Measurements from ENCODE around the gene TTC6. TPM values are rescaled to one million over a fixed set of nuclear protein-coding genes. Genes with fewer than 3 reads are reported as not detected.
A peak's percentile ranks its signal among the peaks of the same experiment; 100 is the strongest.

The TTC6 gene
- 1 to 10 TPM; 3.2 to 7.1 TPM for total RNA-seq
- 10 to 100 TPM in 5 of 6 donors, 1 to 10 TPM in 1; 9.1 to 16.7 (median 14.6) TPM for polyA plus RNA-seq (ENCODE audit: insufficient read length in 6 of 6)
- long read RNA-seq, donor 1, partial matches to known transcripts: 0 of 2 reads
- long read RNA-seq, donor 1, other reads (novel, unspliced or antisense): 0 of 2 reads
- long read RNA-seq, donor 2, partial matches to known transcripts: 17 of 20 reads
- long read RNA-seq, donor 2, other reads (novel, unspliced or antisense): 0 of 20 reads
- long read RNA-seq, donor 3: 0 reads
- long read RNA-seq, donor 4, partial matches to known transcripts: 0 of 3 reads
- long read RNA-seq, donor 4, other reads (novel, unspliced or antisense): 3 of 3 reads
- long read RNA-seq, donor 5, partial matches to known transcripts: 0 of 3 reads
- long read RNA-seq, donor 5, other reads (novel, unspliced or antisense): 0 of 3 reads
- long read RNA-seq, donor 6: 0 reads
- long read RNA-seq, donor 7: 0 reads
- long read RNA-seq, donor 8, partial matches to known transcripts: 0 of 3 reads
- long read RNA-seq, donor 8, other reads (novel, unspliced or antisense): 0 of 3 reads
- long read RNA-seq, donor 9: 0 reads
- long read RNA-seq, donor 10: 0 reads
- long read RNA-seq, donor 11: 0 reads
- long read RNA-seq, donor 12, partial matches to known transcripts: 0 of 2 reads
- long read RNA-seq, donor 12, other reads (novel, unspliced or antisense): 0 of 2 reads

DNA sequence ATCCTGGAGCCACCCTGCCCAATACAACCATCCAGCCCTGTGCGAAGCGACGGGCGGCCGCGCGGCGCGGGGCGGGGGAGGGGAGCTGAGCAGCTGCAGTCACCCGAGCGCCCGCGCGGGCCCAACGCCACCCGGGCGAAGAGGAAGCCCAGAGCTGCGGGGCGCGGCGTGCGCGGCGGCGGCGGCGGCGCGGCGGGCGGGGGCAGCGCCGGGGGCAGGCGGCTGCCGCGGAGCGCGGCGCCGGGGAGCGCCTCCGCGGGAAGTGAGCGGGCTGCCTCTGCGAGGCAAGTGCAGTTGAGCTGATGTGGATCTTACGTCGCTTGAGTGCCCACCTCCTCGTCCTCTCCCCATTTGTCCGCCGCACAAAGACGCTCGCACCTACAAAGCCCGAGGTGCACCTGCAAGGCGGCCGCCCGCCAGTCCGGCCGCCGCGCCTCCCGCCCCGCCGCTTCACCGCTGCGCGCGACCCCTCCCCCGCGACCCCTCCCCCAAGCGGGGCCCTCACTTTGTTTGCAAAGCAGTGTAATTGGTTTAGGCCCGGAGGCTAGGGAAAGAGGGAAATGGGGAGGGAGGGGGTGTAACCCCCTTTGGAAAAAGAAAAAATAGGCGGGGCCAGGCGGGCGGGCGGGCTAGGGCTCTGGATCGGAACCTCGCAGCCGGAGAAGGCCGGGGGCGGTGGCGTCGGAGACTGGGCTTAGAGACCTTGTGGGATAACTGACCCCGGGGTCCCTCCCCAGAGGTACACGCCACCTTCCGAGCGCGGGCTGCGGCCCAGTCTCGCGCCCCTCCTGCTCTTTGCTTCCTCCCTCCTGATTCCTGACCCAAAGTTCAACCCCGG, at the start of gene TTC6, which contains the start of gene FOXA1:
TSS of gene TTC6 (plus strand) at position 659 of the 838 bp plus-strand sequence. CDS start 26,436 bp downstream, outside the sequence.
TSS of gene FOXA1 (minus strand) at position 279 of the 838 bp plus-strand sequence. CDS start at position 2, 277 bp downstream.
- no peak for TF ChIP-seq CTCF (IDR thresholded peaks at IDR 0.05)
- no peaks in the 10 kb centered on the region for H3K36me3 ChIP-seq
- H3K4me1 ChIP-seq: peaks cover 0 to 34% of the 10 kb centered on the region in 2 donors
- H3K4me3 ChIP-seq: peak within 1 kb of the TSS; percentile 38 to 43
- no peaks in the 10 kb centered on the region for H3K9me3 ChIP-seq
- peaks cover 90 to 100% of the 10 kb centered on the region in 2 donors for H3K27me3 ChIP-seq
- peak within 1 kb of the TSS; percentile 80 to 91 for H3K27ac ChIP-seq
- intact Hi-C loops (cut with DNase I): loop anchor here in 1 of 2 donors (5.0 kb wide), 1 partner anchor 343 kb away; no protein-coding TSS in a partner anchor
- ATAC-seq: peak; percentile 35
- DNase-seq: peak in 3 of 4 donors; percentile 73 to 84 (median 83)

DNA sequence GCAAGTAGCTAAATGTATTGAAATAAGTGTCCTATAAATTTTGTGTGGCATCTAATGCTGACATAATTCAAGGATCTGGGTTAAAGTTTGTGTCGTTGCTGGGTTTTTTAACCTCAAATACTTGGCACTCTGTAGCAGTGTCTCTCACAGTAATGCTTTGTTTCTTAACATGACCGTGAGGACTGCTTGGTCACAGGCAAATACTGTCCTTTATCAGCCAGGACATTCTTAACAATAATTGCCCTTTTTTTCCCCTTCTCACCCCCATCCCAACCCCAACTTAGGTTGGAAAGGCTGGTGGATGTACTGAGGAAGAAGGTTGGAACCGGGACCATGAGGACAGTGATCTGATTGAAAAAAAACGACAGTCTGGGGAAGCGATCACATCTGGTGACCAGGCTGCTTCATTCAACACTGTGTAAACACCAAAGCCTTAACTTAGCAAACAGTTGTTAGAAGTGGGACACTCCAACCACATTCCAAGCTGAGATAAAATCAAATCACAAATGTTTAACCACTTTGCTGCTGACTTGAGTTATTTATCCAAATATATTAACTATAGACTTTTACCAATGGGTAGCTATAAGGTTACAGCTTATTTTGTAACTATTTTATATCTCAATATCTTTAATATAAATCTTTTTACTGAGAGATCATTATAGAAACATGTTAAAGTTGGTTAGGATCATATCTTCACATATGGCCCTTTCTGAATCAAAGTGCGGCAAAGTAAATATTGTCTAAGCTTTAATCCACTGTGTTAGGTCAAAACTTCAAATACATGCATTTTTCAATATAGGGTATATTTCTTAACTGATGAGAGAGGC, 48.6 kb upstream of the TTC6 start:
- H3K27me3 ChIP-seq: no peaks in the 10 kb centered on the region
- ATAC-seq (peak; percentile 88), DNase-seq (peak in 1 of 4 donors; percentile 7)
- no peaks in the 10 kb centered on the region for H3K9me3 ChIP-seq
- no peak for TF ChIP-seq CTCF (IDR thresholded peaks at IDR 0.05)
- peaks cover 0 to 4% of the 10 kb centered on the region in 2 donors for H3K4me1 ChIP-seq
- intact Hi-C loops (cut with DNase I): no loop called here
- peak overlapping the region in 1 of 2 donors; percentile 10 for H3K27ac ChIP-seq
- H3K36me3 ChIP-seq: no peaks in the 10 kb centered on the region
- no peak overlapping the region for H3K4me3 ChIP-seq

DNA sequence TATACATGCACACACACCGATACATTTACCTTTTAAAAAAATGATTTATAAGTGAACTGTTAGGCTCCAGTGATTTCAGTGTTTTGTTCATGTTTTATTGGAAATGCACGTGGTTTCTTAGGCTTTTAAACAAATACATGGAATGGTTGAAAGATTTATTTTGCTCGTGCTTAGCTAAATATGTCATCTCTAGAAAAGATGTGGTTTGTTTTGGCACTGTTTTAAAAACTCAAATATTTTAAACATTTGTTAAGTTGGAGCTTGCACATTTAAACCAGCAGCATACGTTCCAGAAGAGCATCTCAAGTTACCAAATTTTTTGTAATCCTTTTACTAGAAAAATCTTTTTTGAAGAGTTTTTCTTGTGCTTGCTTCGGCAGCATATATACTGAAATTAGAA, 44.9 kb upstream of the TTC6 start:
- Histone ChIP-seq H3K36me3 (no peaks in the 10 kb centered on the region), H3K9me3 (peaks cover 0 to 13% of the 10 kb centered on the region in 2 donors), H3K4me1 (no peaks in the 10 kb centered on the region), H3K4me3 (no peak overlapping the region), H3K27me3 (no peaks in the 10 kb centered on the region), H3K27ac (no peak overlapping the region)
- DNase-seq (no peak), ATAC-seq (no peak)
- no peak for TF ChIP-seq CTCF (IDR thresholded peaks at IDR 0.05)
- intact Hi-C loops (cut with DNase I): no loop called here

GRCh38 chr14:37551119-37551518, 44.3 kb upstream of the TTC6 start:
- ATAC-seq: no peak
- H3K27ac ChIP-seq: no peak overlapping the region
- H3K36me3 ChIP-seq: no peaks in the 10 kb centered on the region
- no peak for TF ChIP-seq CTCF (IDR thresholded peaks at IDR 0.05)
- H3K4me1 ChIP-seq: no peaks in the 10 kb centered on the region
- DNase-seq: no peak
- H3K9me3 ChIP-seq: peaks cover 0 to 13% of the 10 kb centered on the region in 2 donors
- H3K27me3 ChIP-seq: no peaks in the 10 kb centered on the region
- intact Hi-C loops (cut with DNase I): no loop called here
- no peak overlapping the region for H3K4me3 ChIP-seq
